CD14-positive monocyte (primary cell): Measurements from ENCODE around the gene CNTN6. TPM values are rescaled to one million over a fixed set of nuclear protein-coding genes. Genes with fewer than 3 reads are reported as not detected.

Source experiments
- DNase-seq, 3 donors: peaks; one replicate each; pipeline ENCODE4 v3.0.0-alpha.2; 2011 to 2022
- H2AFZ ChIP-seq: 2 replicates; pipeline ENCODE4 v1.6.0; 2012; ENCODE audit warnings: mild to moderate bottlenecking, low read depth, low read length, inconsistent platforms; ENCODE audit not compliant: insufficient read depth, poor library complexity, severe bottlenecking
- H3K27ac ChIP-seq, 2 donors: 1 replicate in 1 of 2; 2 replicates in 1 of 2; pipeline ENCODE4 v1.5.1; 2012 to 2013; ENCODE audit warnings: low read length in 2 of 2, control low read depth in 1 of 2, inconsistent platforms in 1 of 2, low read depth in 1 of 2, mild to moderate bottlenecking in 1 of 2
- H3K27me3 ChIP-seq, 2 donors: one replicate each; pipeline versions ENCODE4 v1.6.0 to v1.6.1; 2011 to 2013; ENCODE audit warnings: low read length in 2 of 2; ENCODE audit not compliant: control insufficient read depth in 2 of 2, insufficient read depth in 2 of 2
- H3K36me3 ChIP-seq, 2 donors: replicated peaks in 1 of 2; 1 replicate in 1 of 2; 2 replicates in 1 of 2; pipeline versions ENCODE4 v1.5.1 to v1.6.1; 2012 to 2013; ENCODE audit warnings: low read length in 2 of 2, control low read depth in 1 of 2, inconsistent platforms in 1 of 2, mild to moderate bottlenecking in 1 of 2; ENCODE audit not compliant: insufficient read depth in 2 of 2, control insufficient read depth in 1 of 2
- H3K4me1 ChIP-seq, 2 donors: 1 replicate in 1 of 2; 2 replicates in 1 of 2; pipeline versions ENCODE4 v1.5.1 to v1.6.1; 2012 to 2013; ENCODE audit warnings: low read length in 2 of 2, control low read depth in 1 of 2, inconsistent platforms in 1 of 2, mild to moderate bottlenecking in 1 of 2, moderate library complexity in 1 of 2; ENCODE audit not compliant: insufficient read depth in 2 of 2, control insufficient read depth in 1 of 2
- H3K4me2 ChIP-seq: replicated peaks from 2 replicates; pipeline ENCODE3; 2012; ENCODE audit warnings: low read length, moderate library complexity, mild to moderate bottlenecking; ENCODE audit not compliant: poor library complexity, severe bottlenecking; ENCODE audit errors: extremely low read depth
- H3K4me3 ChIP-seq, 3 experiments: fragments of 200-600 bp in 1 of 3; sonication (generic) in 1 of 3; replicated peaks in 1 of 3; 1 replicate in 2 of 3; 2 replicates in 1 of 3; pipeline ENCODE4 v1.5.1; 2011 to 2013; ENCODE audit warnings: low read length in 3 of 3, mild to moderate bottlenecking in 3 of 3, control low read depth in 2 of 3, low read depth in 2 of 3, inconsistent platforms in 1 of 3, moderate library complexity in 1 of 3
- H3K79me2 ChIP-seq: 2 replicates; pipeline ENCODE4 v1.6.0; 2012; ENCODE audit warnings: mild to moderate bottlenecking, control low read depth, inconsistent platforms, low read length, moderate library complexity; ENCODE audit not compliant: insufficient read depth
- H3K9ac ChIP-seq: 2 replicates; pipeline ENCODE4 v1.6.0; 2017; ENCODE audit warnings: low read length, mild to moderate bottlenecking; ENCODE audit not compliant: insufficient read depth, poor library complexity, severe bottlenecking
- H3K9me3 ChIP-seq, 2 donors: replicated peaks in 1 of 2; 1 replicate in 1 of 2; 2 replicates in 1 of 2; pipeline versions ENCODE4 v1.5.1 to v1.6.1; 2012 to 2013; ENCODE audit warnings: low read length in 2 of 2, control low read depth in 1 of 2; ENCODE audit not compliant: control insufficient read depth in 1 of 2, insufficient read depth in 1 of 2
- H4K20me1 ChIP-seq: 2 replicates; pipeline ENCODE4 v1.6.0; 2012; ENCODE audit warnings: mild to moderate bottlenecking, low read length, control low read depth, moderate library complexity; ENCODE audit not compliant: insufficient read depth
- H3K27ac Mint-ChIP-seq, 7 donors: one replicate each; pipeline ENCODE4 v1.8.0; 2020; ENCODE audit warnings: mild to moderate bottlenecking in 7 of 7, mixed read lengths in 7 of 7, moderate library complexity in 6 of 7, inconsistent platforms in 2 of 7
- H3K27me3 Mint-ChIP-seq, 3 donors: one replicate each; pipeline ENCODE4 v1.8.0; 2021 to 2022; ENCODE audit warnings: low read depth in 3 of 3, mild to moderate bottlenecking in 3 of 3, mixed read lengths in 3 of 3, moderate library complexity in 3 of 3, inconsistent platforms in 1 of 3
- H3K36me3 Mint-ChIP-seq, 2 donors: one replicate each; pipeline ENCODE4 v1.8.0; 2020; ENCODE audit warnings: mixed read lengths in 2 of 2, inconsistent platforms in 1 of 2, mild to moderate bottlenecking in 1 of 2
- H3K4me1 Mint-ChIP-seq: one replicate; pipeline ENCODE4 v1.8.0; 2020; ENCODE audit warnings: mild to moderate bottlenecking, mixed read lengths
- H3K4me3 Mint-ChIP-seq, 2 donors: one replicate each; pipeline ENCODE4 v1.8.0; 2020; ENCODE audit warnings: mild to moderate bottlenecking in 2 of 2, mixed read lengths in 2 of 2, moderate library complexity in 1 of 2
- H3K9me3 Mint-ChIP-seq, 7 donors: one replicate each; pipeline ENCODE4 v1.8.0; 2020 to 2022; ENCODE audit warnings: mixed read lengths in 7 of 7, mild to moderate bottlenecking in 6 of 7, moderate library complexity in 6 of 7, inconsistent platforms in 2 of 7
- WGBS: methylation state at CpG from one replicate; pipeline ENCODE4 v1.1.5; 2013; ENCODE audit warnings: missing lambda C conversion rate; ENCODE audit not compliant: insufficient coverage; 5-methylcytosine and 5-hydroxymethylcytosine counted together
- intact Hi-C, 2 donors: fragments of 100-400 bp; cut with micrococcal nuclease; formaldehyde crosslinking; loops; one replicate each; pipeline versions ENCODE4 v1.15.0 to v1.15.1; 2023
- polyA plus RNA-seq, 3 donors: library from polyadenylated mRNA; depleted of rRNA in 1 of 3; unstranded in 2 of 3; stranded (reverse) in 1 of 3; fragments of 300-500 nt in 2 of 3; fragments of >200 nt in 1 of 3; fragmentation: Illumina TruSeq in 2 of 3; gene quantifications; 1 replicate in 2 of 3; 2 replicates in 1 of 3; pipeline ENCODE4 v1.2.3, GENCODE V29; 2012 to 2021
- TF ChIP-seq, protein P1 (sequence below): fragments of 200-600 bp; IDR thresholded peaks from one replicate; pipeline ENCODE4 v1.8.0; 2022; ENCODE audit warnings: antibody characterized with exemption, mild to moderate bottlenecking

Gene CNTN6
- polyA plus RNA-seq, 3 donors: not detected

DNA sequence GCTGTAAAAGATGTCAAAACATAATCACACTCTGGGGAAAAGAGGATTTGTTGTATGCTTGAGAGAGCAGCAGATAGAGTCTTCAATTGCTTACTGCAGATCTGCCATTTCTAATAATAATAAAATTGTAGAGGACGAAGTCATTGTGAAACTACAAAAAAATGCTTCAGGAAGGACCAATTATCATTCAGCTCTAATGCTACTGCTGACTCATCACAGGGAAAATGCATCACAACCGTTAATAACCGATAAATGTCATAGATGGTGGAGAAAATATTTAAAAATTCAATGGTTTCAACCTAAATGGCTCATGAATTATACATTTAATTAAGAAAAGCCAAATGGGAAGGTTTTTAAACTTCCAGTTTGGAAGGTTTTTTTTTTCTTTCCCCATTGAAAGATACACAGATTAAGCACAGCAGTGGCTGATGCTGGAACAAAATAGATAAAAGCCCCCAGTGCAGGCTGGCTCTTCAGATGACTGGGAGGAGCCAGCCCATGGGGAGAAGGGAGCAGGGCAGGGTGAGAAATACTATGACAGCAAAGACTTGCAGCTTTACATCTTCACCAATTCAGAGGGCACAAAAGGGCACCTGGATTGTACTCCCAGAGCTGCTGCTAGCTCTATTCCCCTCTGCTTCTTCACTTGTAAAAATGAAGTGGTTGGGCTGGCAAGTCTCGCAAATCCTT, 196.1 kb downstream of the CNTN6 start:
- H2AFZ ChIP-seq: no peak overlapping the region
- H3K79me2 ChIP-seq: no peaks in the 10 kb centered on the region
- no peak overlapping the region for H3K9ac ChIP-seq
- Mint-ChIP-seq H3K27ac (no peak overlapping the region), H3K4me3 (no peak overlapping the region), H3K36me3 (no peaks in the 10 kb centered on the region), H3K4me1 (no peaks in the 10 kb centered on the region), H3K9me3 (peaks cover 2 to 13% (median 8%) of the 10 kb centered on the region in 7 donors), H3K27me3 (peaks cover 0 to 2% (median 0%) of the 10 kb centered on the region in 3 donors)
- no peak overlapping the region for H3K4me2 ChIP-seq
- no peak overlapping the region for H3K4me3 ChIP-seq
- DNase-seq: no peak
- no peaks in the 10 kb centered on the region for H3K27me3 ChIP-seq
- H3K4me1 ChIP-seq: no peaks in the 10 kb centered on the region
- intact Hi-C loops: no loop called here
- no peak overlapping the region for H3K27ac ChIP-seq
- H3K9me3 ChIP-seq: peaks cover 0 to 9% of the 10 kb centered on the region in 2 donors
- TF ChIP-seq, protein P1, sequence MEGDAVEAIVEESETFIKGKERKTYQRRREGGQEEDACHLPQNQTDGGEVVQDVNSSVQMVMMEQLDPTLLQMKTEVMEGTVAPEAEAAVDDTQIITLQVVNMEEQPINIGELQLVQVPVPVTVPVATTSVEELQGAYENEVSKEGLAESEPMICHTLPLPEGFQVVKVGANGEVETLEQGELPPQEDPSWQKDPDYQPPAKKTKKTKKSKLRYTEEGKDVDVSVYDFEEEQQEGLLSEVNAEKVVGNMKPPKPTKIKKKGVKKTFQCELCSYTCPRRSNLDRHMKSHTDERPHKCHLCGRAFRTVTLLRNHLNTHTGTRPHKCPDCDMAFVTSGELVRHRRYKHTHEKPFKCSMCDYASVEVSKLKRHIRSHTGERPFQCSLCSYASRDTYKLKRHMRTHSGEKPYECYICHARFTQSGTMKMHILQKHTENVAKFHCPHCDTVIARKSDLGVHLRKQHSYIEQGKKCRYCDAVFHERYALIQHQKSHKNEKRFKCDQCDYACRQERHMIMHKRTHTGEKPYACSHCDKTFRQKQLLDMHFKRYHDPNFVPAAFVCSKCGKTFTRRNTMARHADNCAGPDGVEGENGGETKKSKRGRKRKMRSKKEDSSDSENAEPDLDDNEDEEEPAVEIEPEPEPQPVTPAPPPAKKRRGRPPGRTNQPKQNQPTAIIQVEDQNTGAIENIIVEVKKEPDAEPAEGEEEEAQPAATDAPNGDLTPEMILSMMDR: no peak
- WGBS: no CpG with 5 or more reads among the region's 4 CpGs
- no peaks in the 10 kb centered on the region for H3K36me3 ChIP-seq
- H4K20me1 ChIP-seq: no peaks in the 10 kb centered on the region

DNA sequence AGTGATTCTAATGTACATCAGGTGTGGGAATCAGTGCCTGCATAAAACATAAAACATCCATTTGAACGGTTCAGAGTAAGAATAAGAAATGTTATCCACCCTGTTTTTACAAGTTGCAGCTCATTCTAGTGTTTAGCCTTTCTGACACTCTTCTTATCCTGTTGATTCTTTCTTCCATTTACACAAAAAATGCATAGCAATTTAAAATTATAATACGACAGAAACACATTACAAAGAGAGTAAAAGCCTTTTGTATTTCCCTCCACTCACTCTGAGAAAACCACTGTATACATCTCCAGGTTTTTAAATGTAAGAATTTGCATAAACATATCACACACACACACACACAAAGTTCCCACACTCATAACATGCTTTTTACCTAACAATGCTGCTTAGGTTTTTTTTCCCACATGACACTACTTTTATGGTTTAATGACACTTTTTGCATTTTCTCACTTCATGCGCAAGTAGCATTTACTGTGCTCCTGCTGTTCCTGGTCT, 199.8 kb downstream of the CNTN6 start:
- no peaks in the 10 kb centered on the region for H3K36me3 ChIP-seq
- TF ChIP-seq, protein P1: no peak
- intact Hi-C loops: no loop called here
- H3K4me1 ChIP-seq: no peaks in the 10 kb centered on the region
- Mint-ChIP-seq H3K27ac (no peak overlapping the region), H3K27me3 (peaks cover 0 to 2% (median 0%) of the 10 kb centered on the region in 3 donors), H3K4me1 (no peaks in the 10 kb centered on the region), H3K36me3 (no peaks in the 10 kb centered on the region), H3K9me3 (peaks cover 0 to 8% (median 6%) of the 10 kb centered on the region in 7 donors), H3K4me3 (no peak overlapping the region)
- H3K9me3 ChIP-seq: peaks cover 0 to 9% of the 10 kb centered on the region in 2 donors
- H3K79me2 ChIP-seq: no peaks in the 10 kb centered on the region
- no peak overlapping the region for H2AFZ ChIP-seq
- H3K27me3 ChIP-seq: no peaks in the 10 kb centered on the region
- H3K4me2 ChIP-seq: no peak overlapping the region
- no peak overlapping the region for H3K9ac ChIP-seq
- no peak overlapping the region for H3K4me3 ChIP-seq
- WGBS: 100% methylated on average over 1 of the region's 3 CpGs
- H4K20me1 ChIP-seq: no peaks in the 10 kb centered on the region
- H3K27ac ChIP-seq: no peak overlapping the region
- no peak for DNase-seq
